IPS-NIHi11 (cell line): Measurements from ENCODE around the gene CCN6.
A peak's percentile ranks its signal among the peaks of the same experiment; 100 is the strongest.

Experiments
- DNase-seq: peaks from one replicate; pipeline ENCODE4 v3.0.0; 2012; ENCODE audit warnings: mixed read lengths, low spot score

Gene CCN6

DNA sequence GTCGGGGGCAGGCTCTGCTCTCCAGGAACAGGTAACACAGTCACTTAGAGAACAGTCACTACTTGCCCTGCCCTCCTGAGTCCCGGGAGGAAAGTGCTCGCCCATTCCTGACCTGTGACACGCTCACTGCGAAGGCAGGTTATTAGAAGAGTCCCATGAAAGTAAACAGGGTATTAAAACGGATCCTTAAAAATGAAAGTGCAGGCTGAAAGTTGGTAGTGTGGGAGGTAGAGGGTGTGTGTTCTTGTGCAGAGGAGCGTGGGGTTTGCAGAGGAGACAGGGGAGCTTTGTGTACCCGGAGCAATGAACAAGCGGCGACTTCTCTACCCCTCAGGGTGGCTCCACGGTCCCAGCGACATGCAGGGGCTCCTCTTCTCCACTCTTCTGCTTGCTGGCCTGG lies at the start of gene CCN6:
Gene CCN6 (plus strand): TSS at position 104 of the 400 bp plus-strand sequence. CDS start 254 bp downstream, at position 358.
- no peak for DNase-seq

DNA sequence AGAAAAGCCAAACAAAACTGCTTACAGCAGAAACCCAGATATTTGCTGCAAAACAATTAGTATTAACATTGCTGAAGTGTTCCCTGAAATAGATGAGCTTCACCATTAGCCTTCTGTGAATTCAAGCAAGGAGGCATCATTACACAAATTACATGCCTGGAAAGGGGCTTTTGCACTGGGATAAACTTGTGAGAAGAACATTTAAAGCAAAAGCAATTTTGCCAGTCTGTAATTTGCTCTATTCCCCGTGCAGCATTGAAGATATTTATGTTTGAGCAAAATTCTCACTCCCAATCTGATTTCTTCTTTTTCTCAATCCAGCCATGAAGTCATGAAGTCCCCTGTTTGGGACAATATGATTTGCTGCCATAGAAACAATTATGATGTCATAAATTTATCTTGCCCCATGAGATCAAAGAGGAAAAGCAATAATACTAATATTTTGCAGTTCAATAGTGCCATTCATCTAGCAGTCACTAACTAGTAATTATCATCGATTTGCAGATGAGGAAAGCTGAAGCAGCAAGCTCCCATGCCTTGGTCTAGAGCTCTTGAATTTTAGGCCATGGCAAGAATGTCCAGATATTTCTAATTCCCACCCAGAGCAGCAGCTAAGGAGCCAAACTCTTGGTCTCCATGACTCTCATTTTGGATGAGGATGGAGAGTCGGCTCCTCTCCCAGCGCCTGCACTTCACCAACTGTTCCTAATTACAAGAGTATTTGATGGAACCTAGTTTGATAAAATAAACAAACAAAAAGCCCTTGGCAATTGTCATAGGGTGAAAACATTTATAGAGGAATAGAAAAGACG lies 49.5 kb upstream of the CCN6 start:
- DNase-seq = no peak

GRCh38 chr6:112005013-112005371 lies 48.9 kb upstream of the CCN6 start:
- DNase-seq = no peak

GRCh38 chr6:112007254-112007653 lies 46.6 kb upstream of the CCN6 start:
- DNase-seq = no peak

GRCh38 chr6:112007805-112008204 lies 46.1 kb upstream of the CCN6 start:
- no peak for DNase-seq

- DNase-seq = no peak
These were observed 45.4 kb upstream of the CCN6 start for GRCh38 chr6:112008482-112008881.

DNA sequence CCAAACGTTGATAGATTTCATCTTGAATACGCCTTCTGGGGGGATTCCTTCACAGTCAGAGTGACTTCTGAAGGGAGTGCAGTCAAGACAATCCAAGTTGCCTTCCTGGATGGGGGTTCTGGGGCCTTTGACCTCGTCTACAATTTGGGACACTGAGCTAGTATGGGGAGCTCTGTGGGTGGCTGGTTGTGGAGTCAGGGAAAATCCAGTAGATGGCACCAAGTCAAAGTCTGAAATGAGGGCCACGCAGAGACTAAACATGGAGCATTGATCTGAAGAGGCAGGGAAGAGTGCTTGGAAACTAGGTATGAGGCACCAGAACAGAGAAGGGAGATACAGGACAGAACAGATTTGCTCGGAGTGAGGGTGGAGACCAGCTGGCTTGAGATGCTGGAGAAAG lies 43.6 kb upstream of the CCN6 start:
- no peak for DNase-seq

DNA sequence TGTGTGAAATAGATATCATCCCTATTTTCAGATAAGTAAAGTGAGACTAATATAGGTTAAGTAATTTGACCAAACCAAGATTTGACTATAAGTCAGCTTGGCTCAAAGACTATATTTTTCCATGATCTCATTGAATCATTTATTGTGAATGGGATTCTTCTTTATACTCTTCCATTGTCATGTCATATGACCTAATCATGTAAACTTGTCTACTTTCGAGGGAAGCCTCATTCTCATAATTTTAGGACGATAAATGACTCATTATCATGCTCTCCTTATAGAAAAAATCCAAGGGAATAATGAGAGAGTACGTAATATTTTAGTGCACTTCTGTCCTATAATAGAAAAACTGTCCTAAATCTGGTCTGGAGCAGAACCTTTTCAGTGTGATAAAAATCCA lies 40.9 kb upstream of the CCN6 start:
- DNase-seq = no peak

GRCh38 chr6:112014483-112014882 lies 39.4 kb upstream of the CCN6 start:
- DNase-seq = no peak

DNA sequence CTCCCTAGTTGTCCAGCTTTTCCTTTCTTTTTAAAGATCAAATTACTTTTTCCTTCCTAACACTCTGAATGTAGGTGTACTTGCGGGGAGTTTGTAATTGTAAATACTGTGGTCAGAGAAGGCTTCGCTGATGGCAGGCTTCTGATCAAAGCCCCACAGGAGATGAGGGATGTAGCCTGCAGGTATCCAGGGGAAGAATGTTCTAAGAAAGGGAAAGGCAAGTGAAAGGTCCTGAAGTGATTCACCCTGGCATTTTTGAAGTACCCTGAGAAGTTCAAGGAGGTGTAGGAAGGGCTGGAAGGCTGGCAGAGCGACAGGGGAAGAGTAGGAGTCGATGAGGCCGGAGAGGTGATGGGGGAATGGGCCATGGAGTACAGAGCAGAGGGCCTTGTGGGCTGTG lies 38.2 kb upstream of the CCN6 start:
- no peak for DNase-seq

DNA sequence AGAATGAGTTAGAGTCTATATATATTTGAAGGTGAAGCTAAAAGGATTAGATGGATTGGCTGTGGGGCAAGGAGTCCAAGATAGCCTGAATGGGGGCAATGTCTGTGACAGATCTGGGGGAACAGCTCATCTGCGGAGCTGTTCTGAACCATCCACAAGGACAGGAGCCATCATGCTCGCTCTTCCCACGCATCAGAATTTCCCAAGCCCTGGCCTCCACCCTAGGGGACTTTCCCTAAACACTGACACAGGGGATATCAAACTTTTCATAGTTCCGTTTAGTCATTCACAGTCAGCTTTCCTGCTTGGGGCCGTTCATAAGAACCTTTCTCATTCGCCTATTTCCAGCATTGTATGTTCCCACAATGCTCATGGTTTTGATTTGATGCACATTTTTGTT lies 37.6 kb upstream of the CCN6 start:
- no peak for DNase-seq

DNA sequence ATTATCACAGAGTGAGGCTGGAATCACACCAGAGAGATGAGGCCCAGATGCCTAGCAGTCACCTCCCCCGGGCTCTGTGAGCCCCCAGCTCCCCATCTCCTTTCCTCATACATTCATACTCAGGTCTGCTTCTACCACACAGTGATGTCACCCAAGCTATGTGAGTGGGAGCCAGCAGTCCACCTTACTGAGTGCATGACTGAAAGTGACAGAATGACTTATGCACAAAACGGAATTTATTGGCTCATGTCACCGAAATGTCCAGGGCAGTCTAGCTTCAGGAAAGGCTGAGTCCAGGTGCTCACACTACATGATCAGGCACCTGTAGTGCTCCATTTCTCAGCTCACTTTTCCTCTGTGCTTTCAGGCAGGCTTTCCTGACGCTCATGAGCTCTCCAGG lies 36.7 kb upstream of the CCN6 start:
- no peak for DNase-seq

- DNase-seq = no peak
These were observed 36.0 kb upstream of the CCN6 start for GRCh38 chr6:112017760-112018537.

GRCh38 chr6:112018619-112019416 lies 35.1 kb upstream of the CCN6 start:
- DNase-seq = no peak

GRCh38 chr6:112019589-112019988 lies 34.3 kb upstream of the CCN6 start:
- DNase-seq = no peak

DNA sequence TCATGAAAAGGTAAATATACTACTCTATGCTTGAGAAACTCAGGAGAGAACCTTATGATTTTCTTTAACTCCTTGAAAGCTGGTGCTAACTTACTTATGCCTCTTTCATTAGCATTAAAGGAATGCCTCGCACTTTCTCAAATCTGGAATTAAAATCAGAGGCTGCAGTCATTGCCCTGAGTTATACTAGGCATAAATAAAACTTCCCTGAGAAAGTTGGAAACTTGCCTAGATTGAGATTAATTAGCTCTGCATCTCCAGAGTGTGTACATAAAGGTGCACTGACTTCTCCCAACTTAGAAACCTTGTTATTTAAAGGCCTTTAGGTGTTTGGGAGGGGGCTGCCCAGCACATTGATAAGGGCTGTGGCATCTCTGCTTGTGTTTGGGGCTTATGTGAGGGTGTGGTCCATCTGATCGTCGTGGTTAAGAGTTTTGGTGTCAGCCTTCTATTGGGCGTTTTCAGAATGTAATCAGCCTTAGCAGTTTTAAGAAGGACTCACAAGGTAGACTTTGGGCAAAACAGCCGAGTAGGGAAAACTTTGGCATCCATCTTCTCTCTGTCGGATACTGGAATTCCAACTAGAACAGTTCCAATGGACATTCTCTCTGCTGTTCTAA lies 32.1 kb upstream of the CCN6 start:
- no peak for DNase-seq

GRCh38 chr6:112022749-112023148 lies 31.2 kb upstream of the CCN6 start:
- no peak for DNase-seq

GRCh38 chr6:112024464-112024863 lies 29.4 kb upstream of the CCN6 start:
- no peak for DNase-seq

GRCh38 chr6:112026933-112027332 lies 27.0 kb upstream of the CCN6 start:
- no peak for DNase-seq

DNA sequence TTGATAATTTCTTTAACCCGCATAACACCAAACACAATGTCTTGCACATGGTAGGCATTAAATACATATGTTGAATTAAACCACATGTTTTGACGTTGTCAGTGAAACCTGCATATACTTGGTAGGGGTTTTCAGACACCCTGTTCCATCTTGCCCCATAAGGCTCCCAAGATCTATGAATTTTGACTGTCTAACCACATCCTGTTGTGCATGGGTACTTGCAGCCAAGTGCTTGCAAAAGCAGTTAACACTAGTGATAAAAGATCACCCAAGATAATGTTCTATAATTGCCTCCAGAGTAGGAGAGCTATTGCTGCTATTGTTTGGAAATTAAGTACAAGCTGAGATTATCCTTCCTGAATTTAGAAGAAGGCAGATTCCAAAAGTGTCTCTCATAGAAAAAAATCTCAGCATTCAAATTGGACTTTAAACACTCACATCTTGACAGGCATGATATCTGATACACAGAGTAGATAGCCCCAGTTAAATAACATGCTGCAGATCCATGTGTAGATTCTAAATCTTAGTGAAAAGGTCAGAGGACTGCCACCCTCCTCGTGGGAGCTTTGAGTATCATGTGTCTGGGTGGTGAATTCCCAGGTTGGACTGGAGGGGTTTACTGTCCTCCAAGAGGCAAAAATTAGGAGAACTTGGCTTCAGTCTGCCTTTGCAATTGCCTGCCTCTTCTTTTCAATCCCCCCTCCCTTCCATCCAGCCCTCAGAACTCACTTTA lies 25.8 kb upstream of the CCN6 start:
- no peak for DNase-seq

- DNase-seq = peak; percentile 75
These were observed 24.7 kb upstream of the CCN6 start for GRCh38 chr6:112029045-112029822.
